ENCODE measurements around the gene CHST11.
"Not testable (repeated sequence)": the region's sequence is repeated elsewhere in the genome, so short reads cannot be mapped to it uniquely, and the experiment has no call there.

Gene CHST11

DNA sequence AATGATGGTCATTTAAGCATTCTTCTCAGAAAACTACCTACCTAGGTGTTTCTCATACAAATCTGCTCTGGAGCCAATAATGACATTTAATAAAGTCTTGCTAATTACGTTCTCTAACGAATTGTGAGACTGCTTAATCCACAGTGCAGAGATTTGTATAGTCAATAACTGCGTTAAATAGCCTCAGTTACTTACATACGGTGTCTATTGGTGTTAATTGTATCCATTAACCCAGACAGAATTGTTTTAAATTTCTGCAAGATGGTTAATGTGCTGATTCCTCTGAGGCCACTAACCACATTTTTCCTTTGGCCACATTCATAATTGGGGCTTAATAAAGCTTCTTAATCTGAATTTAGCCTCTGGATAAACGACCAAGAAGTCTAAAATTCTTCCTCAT lies 329.6 kb downstream of the CHST11 start:
- DNase-seq: no peak

DNA sequence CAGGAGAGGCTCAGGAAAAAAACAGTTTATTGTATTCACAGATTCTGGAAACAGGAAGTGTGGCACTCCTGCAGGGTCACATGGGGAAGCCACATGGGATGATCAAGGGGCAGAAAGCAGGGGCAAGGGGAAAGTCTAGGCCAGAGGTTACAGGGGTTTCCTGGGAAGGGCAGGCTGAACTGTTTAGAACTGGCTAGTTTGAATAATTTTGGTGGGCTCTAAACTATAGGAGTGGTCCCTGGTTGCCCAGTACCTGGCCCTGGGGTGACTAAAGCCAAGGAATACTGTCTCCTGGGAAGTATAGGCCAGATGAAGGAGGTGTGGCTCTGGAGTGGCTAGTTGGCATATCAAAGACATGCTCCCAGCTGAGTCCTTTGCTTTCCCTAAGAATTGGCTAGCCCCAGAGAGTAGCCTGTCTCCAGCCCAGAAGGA lies 332.1 kb downstream of the CHST11 start:
- DNase-seq: no peak

DNA sequence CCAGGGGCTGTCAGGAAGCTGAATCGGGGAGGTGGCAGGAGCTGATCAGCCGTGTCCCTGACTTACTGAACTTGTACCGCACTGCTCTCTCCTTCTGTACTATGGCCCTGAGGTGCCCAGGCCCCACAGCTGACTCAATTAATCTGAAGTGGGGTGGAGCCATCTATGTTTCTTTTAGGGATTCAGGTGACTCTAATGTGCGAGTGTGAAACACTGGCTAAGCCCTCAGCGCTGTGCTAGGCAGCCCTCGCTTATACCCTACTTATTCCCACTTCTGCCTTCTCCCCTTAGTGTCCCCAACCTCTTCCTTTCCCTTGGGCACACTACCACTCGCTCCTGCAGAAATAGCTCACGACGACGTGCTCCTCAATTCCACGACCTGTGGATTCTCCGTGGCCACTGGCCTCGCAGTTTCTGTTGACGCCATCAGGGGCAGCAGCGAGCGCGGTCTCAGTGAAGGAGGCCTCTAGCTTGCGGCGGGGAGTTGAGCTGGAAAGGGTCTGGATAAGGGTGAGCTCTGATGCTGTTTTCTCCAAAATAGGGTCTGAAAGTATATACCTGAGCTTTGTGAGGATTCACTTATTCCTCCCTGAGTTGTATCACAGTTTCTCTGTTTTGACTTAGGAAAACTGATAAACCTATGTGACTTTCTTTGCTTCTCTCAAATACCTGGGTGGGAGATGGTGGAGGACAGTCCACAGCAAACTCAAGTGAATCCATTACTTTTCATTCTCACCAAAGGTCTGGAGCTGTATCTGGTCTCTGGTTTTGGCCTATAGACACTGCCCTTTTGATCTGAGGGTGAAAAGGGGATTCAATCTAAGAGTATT lies 333.8 kb downstream of the CHST11 start:
- DNase-seq: peak; percentile 72 to 73

GRCh38 chr12:104792570-104792969 lies 335.8 kb downstream of the CHST11 start:
- DNase-seq: no peak

- no peak for DNase-seq
These were observed 336.5 kb downstream of the CHST11 start for GRCh38 chr12:104793285-104793684.

GRCh38 chr12:104793968-104794367 lies 337.2 kb downstream of the CHST11 start:
- no peak for DNase-seq

DNA sequence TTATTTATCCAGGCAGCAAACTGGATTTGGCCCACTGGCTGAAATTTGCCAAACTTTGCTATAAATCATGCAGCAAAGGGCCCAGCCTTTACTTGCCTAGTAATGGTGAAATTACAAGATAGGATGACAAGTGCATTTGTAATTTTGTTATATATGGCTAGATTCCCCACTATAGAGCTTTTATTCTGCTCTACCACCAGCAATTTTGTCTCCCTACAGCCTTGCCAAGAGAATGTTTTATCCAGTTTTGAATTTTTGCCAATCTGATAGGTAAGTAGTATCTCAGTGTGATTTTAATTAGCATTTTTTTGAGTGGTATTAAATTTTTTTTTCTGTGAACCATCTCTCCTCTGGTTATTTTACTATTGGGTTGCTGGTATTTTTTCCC lies 339.7 kb downstream of the CHST11 start:
- no peak for DNase-seq

- no peak for DNase-seq
These were observed 342.7 kb downstream of the CHST11 start for GRCh38 chr12:104799458-104799857.

DNA sequence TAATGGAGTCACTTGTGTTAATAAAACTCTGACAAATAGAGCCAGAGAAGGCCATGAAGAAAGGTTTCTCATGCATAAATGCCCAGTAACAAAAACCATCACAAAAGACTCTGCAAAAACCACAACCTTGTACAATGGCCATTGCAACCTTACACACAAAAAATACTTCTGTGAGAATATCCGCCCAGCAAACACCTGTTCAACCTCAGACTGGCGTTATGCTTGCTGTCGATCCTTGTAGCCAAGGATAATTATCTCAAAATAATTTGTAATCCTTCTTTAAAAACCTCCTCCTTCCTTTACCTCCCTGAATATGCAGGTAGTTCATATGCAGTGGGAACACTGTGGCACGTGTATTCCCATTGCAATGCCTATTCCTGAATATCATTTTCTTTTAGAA lies 344.3 kb downstream of the CHST11 start:
- no peak for DNase-seq

- no peak for DNase-seq
These were observed 344.7 kb downstream of the CHST11 start for GRCh38 chr12:104801427-104801826.

- DNase-seq: no peak
These were observed 345.5 kb downstream of the CHST11 start for GRCh38 chr12:104802208-104802607.

- no peak for DNase-seq
These were observed 348.4 kb downstream of the CHST11 start for GRCh38 chr12:104805186-104805585.

- DNase-seq: not testable (repeated sequence)
These were observed 349.4 kb downstream of the CHST11 start for GRCh38 chr12:104806194-104806593.

DNA sequence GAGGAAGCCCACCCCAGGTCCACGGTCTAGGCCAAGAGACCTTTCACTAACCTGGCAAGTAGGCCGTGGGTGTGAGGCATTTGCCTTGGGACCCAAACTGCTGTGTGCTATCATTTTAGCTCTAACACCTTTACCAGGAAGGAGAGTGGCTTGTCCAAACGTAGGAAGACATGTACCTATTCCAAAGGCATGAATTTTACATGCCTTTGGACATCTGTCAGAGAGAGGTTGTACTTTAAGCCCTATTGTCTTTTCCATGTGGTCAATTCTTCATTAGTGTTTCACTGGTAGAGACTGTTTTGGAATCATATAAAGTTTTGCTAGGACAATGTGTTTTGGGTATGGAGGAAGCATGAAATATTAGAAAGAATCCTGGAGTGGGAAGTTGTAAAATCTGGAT lies 352.5 kb downstream of the CHST11 start:
- no peak for DNase-seq

- DNase-seq: no peak
These were observed 353.1 kb downstream of the CHST11 start for GRCh38 chr12:104809706-104810385.

All from activated T-cell treated with anti-CD3 and anti-CD28 coated beads, Interleukin-2, amount 50 U/mL, for 48 hours (primary cell).